Middle frontal gyrus (tissue), 1 donor: ENCODE data around the gene MYCBPAP.
"Not testable (repeated sequence)": the region's sequence is repeated elsewhere in the genome, so short reads cannot be mapped to it uniquely, and the experiment has no call there.

Experiments used
- DNase-seq: peaks from one replicate; pipeline ENCODE4 v3.0.0-alpha.2; 2015; ENCODE audit warnings: low spot score; ENCODE audit errors: extremely low spot score

The MYCBPAP gene

DNA sequence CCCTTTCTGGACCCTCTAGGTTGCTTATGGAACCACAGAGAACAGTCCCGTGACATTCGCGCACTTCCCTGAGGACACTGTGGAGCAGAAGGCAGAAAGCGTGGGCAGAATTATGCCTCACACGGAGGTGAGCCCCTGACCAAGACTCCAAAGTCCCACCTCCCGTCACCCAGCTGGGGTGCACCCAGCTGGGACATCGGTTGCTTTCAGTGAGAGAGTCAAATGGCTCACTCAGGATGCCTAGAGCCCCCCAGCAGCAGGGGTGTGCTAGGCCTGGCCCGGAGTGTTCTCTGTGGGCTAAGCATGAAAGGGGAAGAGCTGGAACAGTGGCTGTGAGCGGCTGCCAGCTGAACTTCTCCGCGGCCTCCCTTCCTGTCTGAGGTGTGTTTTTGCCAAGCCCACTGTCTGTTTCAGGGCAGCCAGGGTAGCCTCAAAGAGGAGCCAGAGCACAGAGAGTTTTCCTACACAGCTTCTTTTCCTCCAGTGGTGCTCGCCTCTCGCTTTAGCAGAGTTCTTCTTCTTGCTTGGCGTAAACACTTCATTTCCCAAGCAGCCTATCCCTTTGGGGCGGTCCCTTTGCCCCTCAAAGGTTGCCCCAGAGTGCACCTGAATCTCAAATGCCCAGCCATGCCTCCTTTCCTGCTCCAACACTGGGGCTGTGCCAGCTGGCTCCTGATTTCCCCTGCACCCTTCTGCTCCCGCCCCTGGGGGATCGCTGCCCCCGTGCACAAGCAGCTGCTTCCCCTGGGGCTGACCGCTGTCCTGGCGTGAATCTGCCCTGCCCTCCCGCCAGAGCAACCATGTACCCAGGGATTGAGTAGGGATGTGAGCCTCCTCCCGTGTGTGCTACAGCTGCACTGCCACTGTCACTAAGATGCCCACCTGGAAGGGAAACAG is 37.0 kb upstream of the MYCBPAP start:
- no peak for DNase-seq

DNA sequence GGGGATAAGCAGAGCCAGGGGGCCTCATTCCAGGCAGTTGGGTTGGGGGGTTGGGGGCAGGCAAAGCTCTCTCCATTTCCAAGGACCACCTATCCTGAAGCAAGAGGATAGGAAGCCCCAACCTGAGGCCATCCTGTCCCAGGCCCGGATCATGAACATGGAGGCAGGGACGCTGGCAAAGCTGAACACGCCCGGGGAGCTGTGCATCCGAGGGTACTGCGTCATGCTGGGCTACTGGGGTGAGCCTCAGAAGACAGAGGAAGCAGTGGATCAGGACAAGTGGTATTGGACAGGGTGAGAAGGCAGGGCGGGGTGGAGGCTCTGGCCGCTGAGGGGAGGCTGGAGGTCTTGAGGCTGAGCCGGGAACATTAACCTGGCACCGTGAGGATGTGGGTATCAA is 36.0 kb upstream of the MYCBPAP start:
- no peak for DNase-seq

GRCh38 chr17:50472761-50473161 is 35.5 kb upstream of the MYCBPAP start:
- peak; percentile 33 for DNase-seq

DNA sequence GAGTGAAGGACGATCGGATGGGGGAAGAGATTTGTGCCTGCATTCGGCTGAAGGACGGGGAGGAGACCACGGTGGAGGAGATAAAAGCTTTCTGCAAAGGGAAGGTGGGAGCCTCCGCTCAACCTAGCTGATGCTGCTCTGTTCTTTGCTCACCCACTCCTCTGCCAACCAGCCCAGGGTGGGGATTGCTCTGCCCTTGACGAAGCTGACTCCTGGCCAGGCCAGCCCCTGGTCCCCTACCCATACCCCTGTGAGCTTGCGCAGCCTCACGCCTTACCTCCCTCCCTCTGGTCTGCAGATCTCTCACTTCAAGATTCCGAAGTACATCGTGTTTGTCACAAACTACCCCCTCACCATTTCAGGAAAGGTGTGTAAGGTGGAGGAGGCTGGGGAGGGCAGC is 34.3 kb upstream of the MYCBPAP start:
- DNase-seq: no peak

- DNase-seq: no peak
These were observed 33.7 kb upstream of the MYCBPAP start for GRCh38 chr17:50474523-50474922.

- no peak for DNase-seq
These were observed 32.9 kb upstream of the MYCBPAP start for GRCh38 chr17:50475362-50475761.

DNA sequence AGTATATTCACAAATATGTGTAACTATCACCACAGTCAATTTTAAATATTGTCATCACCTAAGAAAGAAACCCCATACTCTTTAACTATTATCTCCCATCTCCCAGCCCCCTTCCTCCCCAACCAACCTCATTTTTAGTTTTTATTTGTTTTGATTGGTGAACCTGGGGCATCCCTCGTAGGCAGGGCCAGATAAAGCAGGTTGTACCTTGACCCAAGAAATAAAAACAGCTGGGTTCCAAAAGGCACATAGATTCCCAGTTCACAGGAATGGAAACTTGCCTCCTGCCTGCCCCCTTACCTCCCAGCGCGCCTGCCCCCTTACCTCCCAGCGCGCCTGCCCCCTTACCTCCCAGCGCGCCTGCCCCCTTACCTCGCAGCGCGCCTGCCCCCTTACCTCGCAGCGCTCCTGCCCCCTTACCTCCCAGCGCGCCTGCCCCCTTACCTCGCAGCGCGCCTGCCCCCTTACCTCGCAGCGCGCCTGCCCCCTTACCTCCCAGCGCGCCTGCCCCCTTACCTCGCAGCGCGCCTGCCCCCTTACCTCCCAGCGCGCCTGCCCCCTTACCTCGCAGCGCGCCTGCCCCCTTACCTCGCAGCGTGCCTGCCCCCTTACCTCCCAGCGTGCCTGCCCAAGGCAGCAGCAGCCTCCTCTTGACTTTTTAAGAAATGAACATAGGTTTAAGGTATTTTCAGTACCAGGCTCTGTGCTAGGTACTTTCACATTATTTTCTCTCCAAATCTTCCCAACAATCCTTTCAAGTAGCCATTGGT is 32.3 kb upstream of the MYCBPAP start:
- DNase-seq: not testable (repeated sequence)

GRCh38 chr17:50476545-50477315 is 31.5 kb upstream of the MYCBPAP start:
- no peak for DNase-seq

DNA sequence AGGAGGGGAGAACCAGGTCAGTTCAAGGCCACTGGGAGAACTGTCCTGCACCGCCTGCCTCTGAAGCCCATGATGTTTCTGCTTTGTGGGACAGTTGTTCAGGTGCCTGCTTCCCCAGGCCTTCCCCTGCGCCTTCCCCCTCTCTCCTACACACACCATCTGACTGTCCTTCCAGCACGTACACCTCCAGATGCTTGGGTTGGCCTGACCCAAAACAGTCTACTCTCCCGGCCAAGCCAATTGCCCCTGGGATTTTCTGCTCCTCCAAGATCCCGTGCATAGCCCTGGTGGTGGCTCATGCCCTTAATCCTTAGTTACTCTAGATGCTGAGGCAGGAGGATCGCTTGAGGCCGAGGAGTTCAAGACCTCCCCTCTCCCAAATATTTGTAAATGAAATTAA is 30.3 kb upstream of the MYCBPAP start:
- no peak for DNase-seq

GRCh38 chr17:50478391-50479381 is 29.6 kb upstream of the MYCBPAP start, which contains the start of gene RSAD1:
RSAD1 (plus strand) TSS chr17:50478860; CDS start chr17:50478885, 25 bp downstream.
- DNase-seq: peak; percentile 60

- no peak for DNase-seq
These were observed 28.6 kb upstream of the MYCBPAP start for GRCh38 chr17:50479522-50480141.

- no peak for DNase-seq
These were observed 28.0 kb upstream of the MYCBPAP start for GRCh38 chr17:50480142-50480764.

GRCh38 chr17:50480854-50481490 is 27.3 kb upstream of the MYCBPAP start:
- DNase-seq: no peak

DNA sequence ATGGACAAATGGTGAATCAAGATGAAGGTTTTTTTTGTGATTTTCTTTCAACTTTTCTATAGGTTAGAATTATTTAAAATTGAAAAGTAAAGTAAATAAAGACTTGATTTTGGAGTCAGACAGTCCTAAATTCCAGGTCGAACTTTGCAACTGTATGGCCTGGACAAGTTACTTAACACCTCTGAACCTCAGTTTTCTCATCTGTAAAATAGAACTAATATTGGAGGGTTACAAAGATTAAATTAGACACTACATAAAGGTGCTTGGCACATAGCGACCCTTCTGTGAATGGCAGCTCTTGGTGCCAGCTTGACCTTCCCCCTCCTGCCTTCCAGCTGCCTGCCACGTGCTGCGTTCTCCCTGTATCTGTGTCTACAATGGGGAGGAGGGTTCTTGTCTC is 26.6 kb upstream of the MYCBPAP start:
- no peak for DNase-seq

DNA sequence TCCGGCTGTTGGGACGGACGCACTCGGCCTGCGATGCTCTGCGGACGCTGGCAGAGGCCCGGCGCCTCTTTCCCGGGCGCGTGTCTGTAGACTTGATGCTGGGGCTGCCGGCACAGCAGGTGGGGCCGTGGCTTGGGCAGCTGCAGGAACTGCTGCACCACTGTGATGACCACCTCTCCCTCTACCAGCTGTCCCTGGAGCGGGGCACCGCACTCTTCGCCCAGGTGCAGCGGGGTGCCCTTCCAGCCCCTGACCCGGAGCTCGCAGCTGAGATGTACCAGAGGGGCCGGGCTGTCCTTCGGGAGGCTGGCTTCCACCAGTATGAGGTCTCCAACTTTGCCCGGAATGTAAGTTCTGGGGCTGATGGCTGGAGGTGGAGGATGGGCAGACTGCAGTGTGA is 26.1 kb upstream of the MYCBPAP start:
- no peak for DNase-seq

GRCh38 chr17:50482516-50482915 is 25.7 kb upstream of the MYCBPAP start:
- peak; percentile 67 for DNase-seq

DNA sequence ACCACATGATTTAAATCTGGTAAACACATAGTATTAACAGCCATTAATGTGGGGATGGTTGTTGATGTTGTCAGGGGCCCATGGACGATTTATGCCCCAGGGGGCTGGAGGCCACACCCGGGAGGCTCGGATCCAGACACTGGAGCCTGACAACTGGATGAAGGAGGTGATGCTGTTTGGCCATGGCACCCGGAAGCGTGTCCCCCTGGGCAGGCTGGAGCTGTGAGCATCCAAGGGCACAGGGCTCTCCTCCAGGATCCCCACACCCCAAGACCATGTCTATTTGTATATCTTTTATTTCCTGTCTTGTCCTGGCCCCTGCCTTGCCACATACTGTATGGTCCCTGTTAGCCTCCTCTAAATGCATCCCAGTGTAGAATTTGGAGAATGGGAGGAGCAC is 25.0 kb upstream of the MYCBPAP start:
- no peak for DNase-seq

- no peak for DNase-seq
These were observed 23.7 kb upstream of the MYCBPAP start for GRCh38 chr17:50484386-50485155.
